ENCODE data around the gene TMEM167A. TPM values are rescaled to one million over a fixed set of nuclear protein-coding genes. Genes with fewer than 3 reads are reported as not detected.

Gene TMEM167A
- total and polyA plus RNA-seq, 2 donors (not counting 1 experiment from before 2014, with no cell fraction given): 9.2 to 41.2 TPM

DNA sequence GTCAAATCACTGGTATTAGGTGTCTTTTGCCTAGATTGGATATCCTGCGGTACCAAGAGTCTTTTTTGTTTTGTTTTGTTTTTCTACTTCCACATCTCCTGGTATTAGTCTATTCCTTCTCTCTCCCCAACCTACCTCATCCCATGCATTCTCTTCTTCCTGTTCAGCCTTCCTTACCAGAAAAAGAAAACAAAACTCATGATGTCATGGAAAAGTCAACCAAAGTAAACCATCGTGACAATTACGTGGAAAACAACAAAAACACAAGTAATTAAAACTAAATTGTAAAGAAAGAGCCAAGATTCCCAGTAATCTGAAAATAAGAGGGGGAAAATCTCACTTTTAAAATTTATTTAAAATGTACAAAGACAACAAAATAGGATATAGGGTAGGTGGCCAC lies 38.3 kb downstream of the TMEM167A start:
- Histone ChIP-seq H2AFZ (ENCODE audit: insufficient read depth, low read depth, low read length, poor library complexity, severe bottlenecking) (no peak overlapping the region), H3K9me3 (ENCODE audit: control extremely low read depth in 1 of 3, control insufficient read depth in 2 of 3, insufficient read depth in 1 of 3, low read length in 2 of 3) (no peaks in the 10 kb centered on the region), H3K27me3 (replicated peaks in 1 of 4; ENCODE audit: control extremely low read depth in 1 of 4, control insufficient read depth in 3 of 4, insufficient read depth in 4 of 4, low read length in 3 of 4) (no peaks in the 10 kb centered on the region), H3K4me3 (ENCODE audit: control extremely low read depth in 1 of 5, extremely low read depth in 1 of 5, insufficient read depth in 1 of 5, low read depth in 2 of 5, low read length in 4 of 5) (no peak overlapping the region), H4K20me1 (ENCODE audit: control insufficient read depth, insufficient read depth, low read length, poor library complexity, severe bottlenecking) (no peaks in the 10 kb centered on the region), H3K9ac (ENCODE audit: low read length) (no peak overlapping the region), H3K27ac (ENCODE audit: low read length in 2 of 2) (no peak overlapping the region), H3K4me1 (ENCODE audit: control insufficient read depth in 2 of 2, insufficient read depth in 2 of 2, low read length in 2 of 2) (no peaks in the 10 kb centered on the region), H3K4me2 (replicated peaks; ENCODE audit: low read depth, low read length, poor library complexity, severe bottlenecking) (no peak overlapping the region), H3K79me2 (ENCODE audit: control insufficient read depth, insufficient read depth, low read length) (no peaks in the 10 kb centered on the region), H3K36me3 (replicated peaks in 1 of 2; ENCODE audit: control extremely low read depth in 1 of 2, control insufficient read depth in 1 of 2, extremely low read depth in 1 of 2, insufficient read depth in 2 of 2, low read length in 1 of 2) (no peaks in the 10 kb centered on the region)
- Mint-ChIP-seq H3K4me1 (no peaks in the 10 kb centered on the region), H3K27ac (no peak overlapping the region), H3K4me3 (no peak overlapping the region), H3K9me3 (ENCODE audit: insufficient read depth) (no peaks in the 10 kb centered on the region), H3K27me3 (no peaks in the 10 kb centered on the region)
- DNase-seq (no peak), ATAC-seq (ENCODE audit: low read depth) (no peak)
- TF ChIP-seq, protein P1, sequence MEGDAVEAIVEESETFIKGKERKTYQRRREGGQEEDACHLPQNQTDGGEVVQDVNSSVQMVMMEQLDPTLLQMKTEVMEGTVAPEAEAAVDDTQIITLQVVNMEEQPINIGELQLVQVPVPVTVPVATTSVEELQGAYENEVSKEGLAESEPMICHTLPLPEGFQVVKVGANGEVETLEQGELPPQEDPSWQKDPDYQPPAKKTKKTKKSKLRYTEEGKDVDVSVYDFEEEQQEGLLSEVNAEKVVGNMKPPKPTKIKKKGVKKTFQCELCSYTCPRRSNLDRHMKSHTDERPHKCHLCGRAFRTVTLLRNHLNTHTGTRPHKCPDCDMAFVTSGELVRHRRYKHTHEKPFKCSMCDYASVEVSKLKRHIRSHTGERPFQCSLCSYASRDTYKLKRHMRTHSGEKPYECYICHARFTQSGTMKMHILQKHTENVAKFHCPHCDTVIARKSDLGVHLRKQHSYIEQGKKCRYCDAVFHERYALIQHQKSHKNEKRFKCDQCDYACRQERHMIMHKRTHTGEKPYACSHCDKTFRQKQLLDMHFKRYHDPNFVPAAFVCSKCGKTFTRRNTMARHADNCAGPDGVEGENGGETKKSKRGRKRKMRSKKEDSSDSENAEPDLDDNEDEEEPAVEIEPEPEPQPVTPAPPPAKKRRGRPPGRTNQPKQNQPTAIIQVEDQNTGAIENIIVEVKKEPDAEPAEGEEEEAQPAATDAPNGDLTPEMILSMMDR (IDR thresholded peaks at IDR 0.05): no peak
- no peak for TF ChIP-seq EZH2 (IDR thresholded peaks at IDR 0.05; ENCODE audit: borderline replicate concordance, insufficient read depth, low read depth, low read length, poor library complexity, severe bottlenecking)
- intact Hi-C loops (cut with micrococcal nuclease): no loop called here
- POLR2A ChIA-PET: no interaction called here
- WGBS (ENCODE audit: insufficient coverage): no CpG with 5 or more reads among the region's 3 CpGs
- CTCF ChIA-PET: no interaction called here

DNA sequence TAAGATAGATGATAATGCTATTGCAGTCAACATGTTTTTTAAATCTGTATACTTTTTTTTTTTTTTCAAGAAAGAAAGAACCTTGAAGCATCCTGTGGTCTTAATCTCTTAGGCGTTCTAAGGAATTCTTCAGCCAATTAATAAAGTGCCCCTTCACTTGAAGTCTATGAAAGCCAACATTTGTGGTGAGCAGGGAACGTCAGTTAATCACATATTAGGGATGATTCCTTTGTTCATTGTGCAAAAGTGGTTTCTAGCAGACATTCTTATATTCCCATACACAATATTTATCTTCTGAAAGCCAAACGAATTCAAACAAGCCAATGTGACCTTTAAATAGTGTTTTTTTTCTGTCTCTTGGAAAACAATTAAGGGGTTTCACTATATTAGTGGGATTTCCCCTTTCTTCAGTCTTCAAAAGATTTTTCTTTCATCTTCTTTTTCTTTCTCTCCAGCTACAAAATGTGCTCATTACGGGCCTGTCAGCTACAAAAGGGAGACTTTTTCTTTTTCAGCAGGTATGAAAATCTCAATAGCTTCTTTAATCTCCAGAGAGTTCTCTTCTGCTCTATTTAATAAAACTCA lies 40.1 kb downstream of the TMEM167A start:
- Histone ChIP-seq H3K27ac (ENCODE audit: low read length in 2 of 2) (no peak overlapping the region), H3K4me1 (ENCODE audit: control insufficient read depth in 2 of 2, insufficient read depth in 2 of 2, low read length in 2 of 2) (no peaks in the 10 kb centered on the region), H3K9me3 (ENCODE audit: control extremely low read depth in 1 of 3, control insufficient read depth in 2 of 3, insufficient read depth in 1 of 3, low read length in 2 of 3) (no peaks in the 10 kb centered on the region), H3K4me2 (replicated peaks; ENCODE audit: low read depth, low read length, poor library complexity, severe bottlenecking) (no peak overlapping the region), H3K4me3 (ENCODE audit: control extremely low read depth in 1 of 5, extremely low read depth in 1 of 5, insufficient read depth in 1 of 5, low read depth in 2 of 5, low read length in 4 of 5) (no peak overlapping the region), H4K20me1 (ENCODE audit: control insufficient read depth, insufficient read depth, low read length, poor library complexity, severe bottlenecking) (no peaks in the 10 kb centered on the region), H3K36me3 (replicated peaks in 1 of 2; ENCODE audit: control extremely low read depth in 1 of 2, control insufficient read depth in 1 of 2, extremely low read depth in 1 of 2, insufficient read depth in 2 of 2, low read length in 1 of 2) (no peaks in the 10 kb centered on the region), H3K79me2 (ENCODE audit: control insufficient read depth, insufficient read depth, low read length) (no peaks in the 10 kb centered on the region), H3K9ac (ENCODE audit: low read length) (no peak overlapping the region), H2AFZ (ENCODE audit: insufficient read depth, low read depth, low read length, poor library complexity, severe bottlenecking) (no peak overlapping the region), H3K27me3 (replicated peaks in 1 of 4; ENCODE audit: control extremely low read depth in 1 of 4, control insufficient read depth in 3 of 4, insufficient read depth in 4 of 4, low read length in 3 of 4) (no peaks in the 10 kb centered on the region)
- TF ChIP-seq EZH2 (IDR thresholded peaks at IDR 0.05; ENCODE audit: borderline replicate concordance, insufficient read depth, low read depth, low read length, poor library complexity, severe bottlenecking): no peak
- TF ChIP-seq, protein P1 (IDR thresholded peaks at IDR 0.05): no peak
- H3K4me1 Mint-ChIP-seq: no peaks in the 10 kb centered on the region
- CTCF ChIA-PET: interaction anchor here (0.7 kb wide), 1 partner anchor 398 kb away, joined by 5 read pairs; no protein-coding TSS in a partner anchor
- no peaks in the 10 kb centered on the region for H3K27me3 Mint-ChIP-seq
- DNase-seq (no peak), ATAC-seq (ENCODE audit: low read depth) (no peak)
- no peaks in the 10 kb centered on the region for H3K9me3 Mint-ChIP-seq (ENCODE audit: insufficient read depth)
- intact Hi-C loops (cut with micrococcal nuclease): no loop called here
- WGBS (ENCODE audit: insufficient coverage): no CpG with 5 or more reads among the region's 4 CpGs
- no peak overlapping the region for H3K27ac Mint-ChIP-seq
- POLR2A ChIA-PET: no interaction called here
- H3K4me3 Mint-ChIP-seq: no peak overlapping the region
